ENCODE data around the gene SPACA7.

DNA sequence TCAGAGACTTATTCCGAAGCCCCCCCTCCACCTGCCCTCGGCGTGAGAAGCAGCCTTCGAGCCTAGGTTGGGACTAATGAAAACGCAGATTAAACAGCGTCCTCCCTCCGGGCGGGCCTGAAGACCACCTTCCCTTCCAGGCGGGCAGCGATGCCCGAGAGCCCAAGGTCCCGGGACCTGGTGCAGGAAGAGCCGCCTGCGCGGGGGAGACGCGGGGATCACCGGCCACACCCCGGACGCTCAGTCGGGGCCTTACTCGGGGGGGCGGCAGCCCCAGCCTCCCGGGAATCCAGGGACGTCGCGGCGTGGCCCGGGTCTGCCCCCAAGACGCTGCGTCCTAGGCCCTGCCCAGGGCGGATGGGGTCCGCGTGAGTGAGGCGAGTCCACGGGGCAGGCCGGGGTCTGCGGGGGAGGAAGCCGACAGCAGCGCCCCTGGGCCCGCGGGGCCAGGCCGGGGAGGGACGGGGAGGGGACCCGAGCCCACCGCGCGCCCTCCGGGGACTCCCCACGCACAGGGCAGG lies 33.3 kb upstream of the SPACA7 start:
- no peak for TF ChIP-seq POLR2AphosphoS5 (IDR thresholded peaks at IDR 0.05)
- TF ChIP-seq, protein P1, sequence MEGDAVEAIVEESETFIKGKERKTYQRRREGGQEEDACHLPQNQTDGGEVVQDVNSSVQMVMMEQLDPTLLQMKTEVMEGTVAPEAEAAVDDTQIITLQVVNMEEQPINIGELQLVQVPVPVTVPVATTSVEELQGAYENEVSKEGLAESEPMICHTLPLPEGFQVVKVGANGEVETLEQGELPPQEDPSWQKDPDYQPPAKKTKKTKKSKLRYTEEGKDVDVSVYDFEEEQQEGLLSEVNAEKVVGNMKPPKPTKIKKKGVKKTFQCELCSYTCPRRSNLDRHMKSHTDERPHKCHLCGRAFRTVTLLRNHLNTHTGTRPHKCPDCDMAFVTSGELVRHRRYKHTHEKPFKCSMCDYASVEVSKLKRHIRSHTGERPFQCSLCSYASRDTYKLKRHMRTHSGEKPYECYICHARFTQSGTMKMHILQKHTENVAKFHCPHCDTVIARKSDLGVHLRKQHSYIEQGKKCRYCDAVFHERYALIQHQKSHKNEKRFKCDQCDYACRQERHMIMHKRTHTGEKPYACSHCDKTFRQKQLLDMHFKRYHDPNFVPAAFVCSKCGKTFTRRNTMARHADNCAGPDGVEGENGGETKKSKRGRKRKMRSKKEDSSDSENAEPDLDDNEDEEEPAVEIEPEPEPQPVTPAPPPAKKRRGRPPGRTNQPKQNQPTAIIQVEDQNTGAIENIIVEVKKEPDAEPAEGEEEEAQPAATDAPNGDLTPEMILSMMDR (IDR thresholded peaks at IDR 0.05): no peak
